Calu3 (cell line): ENCODE measurements around the gene FNDC3B. TPM values are rescaled to one million over a fixed set of nuclear protein-coding genes. Genes with fewer than 3 reads are reported as not detected.
A peak's percentile ranks its signal among the peaks of the same experiment; 100 is the strongest.

Source experiments
- BruUV-seq: library from RNA; stranded (reverse); fragments of 400-500 nt; replicated peaks from 2 replicates; lab custom pipeline; 2021; lab: Mats Ljungman, UMichigan
- CTCF ChIA-PET: fragments of 300-600 bp; sonication (Branson Sonifier 250); formaldehyde crosslinking; loops from one replicate; lab custom pipeline; 2022; ENCODE audit warnings: antibody characterized with exemption; lab: Charles Lee
- DNase-seq: peaks from one replicate; pipeline ENCODE4 v3.0.0; 2022
- H3K27ac Mint-ChIP-seq: one replicate; pipeline ENCODE4 v1.8.0; 2022; ENCODE audit warnings: mixed read lengths; ENCODE audit not compliant: unreplicated experiment
- H3K27me3 Mint-ChIP-seq: one replicate; pipeline ENCODE4 v1.8.0; 2022; ENCODE audit warnings: mixed read lengths; ENCODE audit not compliant: unreplicated experiment
- H3K36me3 Mint-ChIP-seq: one replicate; pipeline ENCODE4 v1.8.0; 2022; ENCODE audit warnings: mild to moderate bottlenecking, moderate library complexity, mixed read lengths; ENCODE audit not compliant: insufficient read depth, unreplicated experiment
- H3K4me1 Mint-ChIP-seq: one replicate; pipeline ENCODE4 v1.8.0; 2022; ENCODE audit warnings: mild to moderate bottlenecking, low read depth, mixed read lengths; ENCODE audit not compliant: unreplicated experiment
- H3K4me3 Mint-ChIP-seq: one replicate; pipeline ENCODE4 v1.8.0; 2022; ENCODE audit warnings: mild to moderate bottlenecking, low read depth, moderate library complexity, mixed read lengths; ENCODE audit not compliant: unreplicated experiment
- H3K9me3 Mint-ChIP-seq: one replicate; pipeline ENCODE4 v1.8.0; 2022; ENCODE audit warnings: low read depth, mixed read lengths; ENCODE audit not compliant: unreplicated experiment
- CTCF ChIP-seq: fragments of 200-600 bp; IDR thresholded peaks from one replicate; pipeline ENCODE4 v1.8.0; 2022; ENCODE audit warnings: antibody characterized with exemption; ENCODE audit not compliant: unreplicated experiment
- intact Hi-C: fragments of 100-400 bp; cut with micrococcal nuclease; formaldehyde crosslinking; loops from one replicate; pipeline ENCODE4 v1.10.0; 2022; ENCODE audit not compliant: unreplicated experiment
- total RNA-seq: library from RNA; stranded (reverse); gene quantifications from 2 replicates; pipeline ENCODE4 v1.2.3, GENCODE V29; 2022

The FNDC3B gene
- total RNA-seq, 1 experiment from 2014 or later: 453 TPM

- BruUV-seq: no TSS peak
- H3K9me3 Mint-ChIP-seq: no peaks in the 10 kb centered on the region
- CTCF ChIA-PET: interaction anchor here (0.6 to 1.0 kb wide), 7 partner anchors 8 to 317 kb away, joined by 3 to 5 read pairs (median 3); no protein-coding TSS in a partner anchor
- DNase-seq: no peak
- H3K4me1 Mint-ChIP-seq: peaks cover 27% of the 10 kb centered on the region
- H3K27ac Mint-ChIP-seq: peak overlapping the region; percentile 64
- no peak for TF ChIP-seq CTCF
- H3K36me3 Mint-ChIP-seq: peaks cover 85% of the 10 kb centered on the region
- no peaks in the 10 kb centered on the region for H3K27me3 Mint-ChIP-seq
- H3K4me3 Mint-ChIP-seq: no peak overlapping the region
- intact Hi-C loops: loop anchor here (5.0 to 10.0 kb wide), 2 partner anchors 121 to 249 kb away; no protein-coding TSS in a partner anchor
Observed at GRCh38 chr3:172355836-172356235, 316.5 kb downstream of the FNDC3B start.

DNA sequence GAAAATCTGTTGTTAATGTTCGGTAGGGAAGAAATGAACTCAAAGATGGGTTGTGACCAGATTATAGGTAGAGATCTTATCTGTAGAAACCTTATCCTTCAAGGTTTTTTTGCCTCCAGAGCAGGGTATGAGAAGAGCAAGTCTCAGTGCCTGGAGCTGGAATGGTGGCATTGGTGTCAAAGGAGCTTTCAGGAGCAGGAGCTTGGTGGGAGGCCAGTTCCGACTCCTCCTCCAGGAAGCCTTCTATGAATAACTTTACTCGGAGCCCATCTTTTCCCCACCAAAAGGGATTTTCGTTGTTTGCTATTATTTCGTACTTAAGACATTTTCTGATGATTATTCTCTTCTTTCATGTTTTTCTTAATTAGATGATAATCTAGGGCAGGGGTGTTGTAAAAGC lies 317.0 kb downstream of the FNDC3B start:
- H3K4me1 Mint-ChIP-seq: peaks cover 21% of the 10 kb centered on the region
- H3K27me3 Mint-ChIP-seq: no peaks in the 10 kb centered on the region
- no peaks in the 10 kb centered on the region for H3K9me3 Mint-ChIP-seq
- CTCF ChIA-PET: interaction anchor here (0.6 to 1.0 kb wide), 7 partner anchors 8 to 317 kb away, joined by 3 to 5 read pairs (median 3); no protein-coding TSS in a partner anchor
- intact Hi-C loops: loop anchor here (5.0 to 10.0 kb wide), 2 partner anchors 121 to 248 kb away; no protein-coding TSS in a partner anchor
- TF ChIP-seq CTCF: no peak
- H3K4me3 Mint-ChIP-seq: no peak overlapping the region
- peak overlapping the region; percentile 19 for H3K27ac Mint-ChIP-seq
- BruUV-seq: no TSS peak
- DNase-seq: no peak
- peaks cover 84% of the 10 kb centered on the region for H3K36me3 Mint-ChIP-seq

DNA sequence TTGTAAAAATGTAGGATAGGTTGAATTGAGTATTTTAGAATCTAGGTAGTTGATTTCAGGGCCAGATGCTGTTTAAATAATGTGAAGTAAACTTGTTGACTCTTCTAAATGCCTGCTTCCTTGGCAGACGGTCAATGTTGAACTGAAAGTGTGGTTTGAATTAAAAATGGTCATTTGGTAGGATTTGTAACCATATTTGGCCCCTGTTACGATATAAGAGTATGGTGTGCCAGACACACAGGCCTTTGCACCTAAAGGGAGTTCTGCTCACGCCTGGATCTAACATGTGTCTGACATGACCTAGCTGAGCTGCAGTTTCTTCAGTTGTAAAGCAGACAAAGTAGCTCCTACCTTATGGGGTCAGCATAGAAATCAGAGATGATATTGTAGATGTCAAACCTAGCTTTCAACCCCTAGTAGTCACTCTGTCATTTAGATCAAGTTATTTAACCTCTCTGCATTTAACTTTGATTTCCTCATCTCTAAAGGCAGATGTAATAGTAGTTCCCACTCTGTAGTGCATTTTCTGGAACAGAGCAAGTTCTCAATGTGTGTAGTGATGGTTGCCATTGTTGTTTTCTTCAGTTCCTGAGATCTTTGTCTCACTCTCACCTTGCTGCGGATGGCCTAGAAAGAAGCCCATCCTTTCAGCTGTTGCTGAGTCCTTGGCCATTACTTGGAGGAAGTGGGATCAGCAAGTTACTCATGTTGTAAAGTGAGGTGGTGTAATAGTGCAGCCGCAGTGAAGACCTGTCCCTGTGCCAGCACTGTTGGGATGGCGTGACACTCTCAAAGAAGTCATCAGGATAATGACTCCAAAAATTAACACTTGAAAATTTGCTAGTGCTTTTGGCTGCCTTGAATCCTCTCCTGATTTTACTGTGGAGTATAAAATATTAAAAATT lies 318.7 kb downstream of the FNDC3B start:
- CTCF ChIA-PET: interaction anchor here (0.9 kb wide), 1 partner anchor 71 kb away, joined by 3 read pairs; no protein-coding TSS in a partner anchor

More for the DNA sequence above, 318.7 kb downstream of the FNDC3B start:
- peaks cover 84% of the 10 kb centered on the region for H3K36me3 Mint-ChIP-seq
- TF ChIP-seq CTCF: no peak
- no peaks in the 10 kb centered on the region for H3K9me3 Mint-ChIP-seq
- H3K27ac Mint-ChIP-seq: no peak overlapping the region
- peaks cover 12% of the 10 kb centered on the region for H3K4me1 Mint-ChIP-seq
- intact Hi-C loops: loop anchor here (5.0 to 10.0 kb wide), 2 partner anchors 119 to 247 kb away; no protein-coding TSS in a partner anchor
- BruUV-seq: no TSS peak
- DNase-seq: no peak
- H3K27me3 Mint-ChIP-seq: no peaks in the 10 kb centered on the region
- H3K4me3 Mint-ChIP-seq: no peak overlapping the region
